WTC11 (cell line): ENCODE results near the gene PHB1.

ENCODE experiments used
- CTCF ChIP-seq: fragments of 200-600 bp; IDR thresholded peaks from 2 replicates; pipeline ENCODE4 v1.8.0; 2022; ENCODE audit warnings: antibody characterized with exemption
- ETV6 ChIP-seq: sonication (generic); formaldehyde crosslinking; IDR thresholded peaks from 2 replicates; pipeline ENCODE4 v1.8.1; 2022; ENCODE audit warnings: mild to moderate bottlenecking, missing genetic modification reagents
- FOXJ3 ChIP-seq: sonication (generic); formaldehyde crosslinking; IDR thresholded peaks from 2 replicates; pipeline ENCODE4 v1.9.0; 2021; ENCODE audit warnings: missing genetic modification reagents, mild to moderate bottlenecking, borderline replicate concordance
- KAT7 ChIP-seq: sonication (generic); formaldehyde crosslinking; IDR thresholded peaks from 2 replicates; pipeline ENCODE4 v1.8.1; 2023; ENCODE audit warnings: missing genetic modification reagents, mild to moderate bottlenecking, borderline replicate concordance
- NFYB ChIP-seq: sonication (generic); formaldehyde crosslinking; conservative IDR thresholded peaks from 2 replicates; pipeline ENCODE4 v1.8.0; 2022; ENCODE audit warnings: low read depth, missing genetic modification reagents
- PREB ChIP-seq: sonication (generic); formaldehyde crosslinking; IDR thresholded peaks from 2 replicates; pipeline ENCODE4 v1.8.1; 2022; ENCODE audit warnings: mild to moderate bottlenecking, missing genetic modification reagents, moderate library complexity, borderline replicate concordance
- TP53 ChIP-seq: sonication (generic); formaldehyde crosslinking; IDR thresholded peaks from 2 replicates; pipeline ENCODE4 v1.8.1; 2023; ENCODE audit warnings: mild to moderate bottlenecking, missing genetic modification reagents
- ZNF263 ChIP-seq: sonication (generic); formaldehyde crosslinking; IDR thresholded peaks from 2 replicates; pipeline ENCODE4 v1.8.1; 2022; ENCODE audit warnings: low read depth, mild to moderate bottlenecking, moderate library complexity, missing genetic modification reagents
- TF ChIP-seq, protein P1 (sequence below): sonication (generic); formaldehyde crosslinking; IDR thresholded peaks from 2 replicates; pipeline ENCODE4 v1.8.1; 2022; ENCODE audit warnings: missing genetic modification reagents, borderline replicate concordance
- TF ChIP-seq, protein P2 (sequence below): sonication (generic); formaldehyde crosslinking; IDR thresholded peaks from 2 replicates; pipeline ENCODE4 v1.8.0; 2022; ENCODE audit warnings: mild to moderate bottlenecking, missing genetic modification reagents
- TF ChIP-seq, protein P3 (sequence below): sonication (generic); formaldehyde crosslinking; IDR thresholded peaks from 2 replicates; pipeline ENCODE4 v1.8.1; 2023; ENCODE audit warnings: mild to moderate bottlenecking, missing genetic modification reagents, moderate library complexity
- TF ChIP-seq, protein P4 (sequence below): fragments of 250-450 bp; sonication (Bioruptor Pico); IDR thresholded peaks from 2 replicates; pipeline ENCODE4 v1.9.0; 2021; ENCODE audit warnings: moderate library complexity, mild to moderate bottlenecking, inconsistent platforms, borderline replicate concordance

GRCh38 chr17:49402706-49403105, 12.0 kb downstream of the PHB1 start:
- TF ChIP-seq ETV6 (no peak), CTCF (no peak), NFYB (CRISPR knock-in tag) (no peak), TP53 (CRISPR knock-in tag) (no peak), FOXJ3 (CRISPR knock-in tag) (no peak), KAT7 (CRISPR knock-in tag) (no peak), ZNF263 (CRISPR knock-in tag) (no peak), PREB (no peak)
- TF ChIP-seq, protein P1, sequence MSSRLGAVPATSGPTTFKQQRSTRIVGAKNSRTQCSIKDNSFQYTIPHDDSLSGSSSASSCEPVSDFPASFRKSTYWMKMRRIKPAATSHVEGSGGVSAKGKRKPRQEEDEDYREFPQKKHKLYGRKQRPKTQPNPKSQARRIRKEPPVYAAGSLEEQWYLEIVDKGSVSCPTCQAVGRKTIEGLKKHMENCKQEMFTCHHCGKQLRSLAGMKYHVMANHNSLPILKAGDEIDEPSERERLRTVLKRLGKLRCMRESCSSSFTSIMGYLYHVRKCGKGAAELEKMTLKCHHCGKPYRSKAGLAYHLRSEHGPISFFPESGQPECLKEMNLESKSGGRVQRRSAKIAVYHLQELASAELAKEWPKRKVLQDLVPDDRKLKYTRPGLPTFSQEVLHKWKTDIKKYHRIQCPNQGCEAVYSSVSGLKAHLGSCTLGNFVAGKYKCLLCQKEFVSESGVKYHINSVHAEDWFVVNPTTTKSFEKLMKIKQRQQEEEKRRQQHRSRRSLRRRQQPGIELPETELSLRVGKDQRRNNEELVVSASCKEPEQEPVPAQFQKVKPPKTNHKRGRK (CRISPR knock-in tag): no peak
- TF ChIP-seq, protein P2, sequence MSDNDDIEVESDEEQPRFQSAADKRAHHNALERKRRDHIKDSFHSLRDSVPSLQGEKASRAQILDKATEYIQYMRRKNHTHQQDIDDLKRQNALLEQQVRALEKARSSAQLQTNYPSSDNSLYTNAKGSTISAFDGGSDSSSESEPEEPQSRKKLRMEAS (CRISPR knock-in tag): no peak
- TF ChIP-seq, protein P3, sequence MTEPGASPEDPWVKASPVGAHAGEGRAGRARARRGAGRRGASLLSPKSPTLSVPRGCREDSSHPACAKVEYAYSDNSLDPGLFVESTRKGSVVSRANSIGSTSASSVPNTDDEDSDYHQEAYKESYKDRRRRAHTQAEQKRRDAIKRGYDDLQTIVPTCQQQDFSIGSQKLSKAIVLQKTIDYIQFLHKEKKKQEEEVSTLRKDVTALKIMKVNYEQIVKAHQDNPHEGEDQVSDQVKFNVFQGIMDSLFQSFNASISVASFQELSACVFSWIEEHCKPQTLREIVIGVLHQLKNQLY: no peak
- TF ChIP-seq, protein P4, sequence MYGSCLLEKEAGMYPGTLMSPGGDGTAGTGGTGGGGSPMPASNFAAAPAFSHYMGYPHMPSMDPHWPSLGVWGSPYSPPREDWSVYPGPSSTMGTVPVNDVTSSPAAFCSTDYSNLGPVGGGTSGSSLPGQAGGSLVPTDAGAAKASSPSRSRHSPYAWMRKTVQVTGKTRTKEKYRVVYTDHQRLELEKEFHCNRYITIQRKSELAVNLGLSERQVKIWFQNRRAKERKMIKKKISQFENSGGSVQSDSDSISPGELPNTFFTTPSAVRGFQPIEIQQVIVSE: no peak
